Spleen (tissue), 11 donors: ENCODE data around the gene TREX2. TPM values are rescaled to one million over a fixed set of nuclear protein-coding genes. Genes with fewer than 3 reads are reported as not detected.

Experiments used
- DNase-seq: peaks from one replicate; pipeline ENCODE4 v3.0.0-alpha.2; 2020
- H3K27ac ChIP-seq, 8 donors: fragments of 200-600 bp; sonication (generic) in 7 of 8; 1 replicate in 4 of 8; 2 replicates in 4 of 8; pipeline versions ENCODE4 v1.5.0 to v1.8.0; 2016 to 2021; ENCODE audit warnings: inconsistent platforms in 4 of 8, mild to moderate bottlenecking in 4 of 8, moderate library complexity in 1 of 8
- H3K27me3 ChIP-seq, 7 donors: fragments of 200-600 bp; sonication (generic) in 6 of 7; replicated peaks in 1 of 7; 1 replicate in 4 of 7; 2 replicates in 3 of 7; pipeline versions ENCODE4 v1.5.0 to v1.8.0; 2016 to 2021; ENCODE audit warnings: inconsistent platforms in 3 of 7, mild to moderate bottlenecking in 1 of 7
- H3K36me3 ChIP-seq, 6 donors: fragments of 200-600 bp; sonication (generic) in 5 of 6; 1 replicate in 4 of 6; 2 replicates in 2 of 6; pipeline versions ENCODE4 v1.5.0 to v1.8.0; 2016 to 2021; ENCODE audit warnings: inconsistent platforms in 2 of 6
- H3K4me1 ChIP-seq, 6 donors: fragments of 200-600 bp; sonication (generic) in 5 of 6; 1 replicate in 3 of 6; 2 replicates in 3 of 6; pipeline versions ENCODE4 v1.5.0 to v1.8.0; 2016 to 2021; ENCODE audit warnings: inconsistent platforms in 3 of 6
- H3K4me3 ChIP-seq, 8 donors: fragments of 200-600 bp; sonication (generic) in 7 of 8; 1 replicate in 4 of 8; 2 replicates in 4 of 8; pipeline versions ENCODE4 v1.5.0 to v1.8.0; 2016 to 2021; ENCODE audit warnings: inconsistent platforms in 4 of 8, mild to moderate bottlenecking in 4 of 8, moderate library complexity in 2 of 8
- H3K9me3 ChIP-seq, 8 donors: fragments of 200-600 bp; sonication (generic) in 7 of 8; 1 replicate in 4 of 8; 2 replicates in 4 of 8; pipeline versions ENCODE4 v1.5.0 to v1.8.0; 2016 to 2021; ENCODE audit warnings: inconsistent platforms in 4 of 8
- CTCF ChIP-seq, 11 experiments: fragments of 200-600 bp in 7 of 11; fragments of 450-650 bp in 4 of 11; sonication (generic) in 4 of 11; IDR thresholded peaks in 8 of 11; conservative IDR thresholded peaks in 3 of 11; 1 replicate in 7 of 11; 2 replicates in 4 of 11; pipeline versions ENCODE4 v1.4.0 to v1.8.0; 2016 to 2021; ENCODE audit warnings: antibody characterized with exemption in 11 of 11, inconsistent platforms in 4 of 11, mild to moderate bottlenecking in 1 of 11
- POLR2A ChIP-seq, 3 donors: fragments of 450-650 bp; IDR thresholded peaks; one replicate each; pipeline ENCODE4 v1.5.1; 2017; ENCODE audit warnings: antibody characterized with exemption in 3 of 3, mild to moderate bottlenecking in 1 of 3
- POLR2AphosphoS5 ChIP-seq, 3 donors: sonication (generic); formaldehyde crosslinking; IDR thresholded peaks; one replicate each; pipeline ENCODE4 v1.5.1; 2017; ENCODE audit warnings: antibody characterized with exemption in 3 of 3
- WGBS, 5 donors: extraction: QIAGEN DNeasy Blood & Tissue Kit in 3 of 5; methylation state at CpG; one replicate each; pipeline versions ENCODE4 v1.1.5 to v1.1.7; 2013 to 2018; 5-methylcytosine and 5-hydroxymethylcytosine counted together
- intact Hi-C: fragments of 100-400 bp; cut with DNase I; formaldehyde crosslinking; loops from one replicate; pipeline ENCODE4 v1.15.0; 2023; ENCODE audit warnings: low total_unique reads
- polyA plus RNA-seq, 3 donors: library from polyadenylated mRNA; stranded (reverse); fragments of 200-250 nt; gene quantifications; one replicate each; pipeline ENCODE4 v1.2.1, GENCODE V29; 2013
- total RNA-seq, 7 donors: library from RNA; depleted of rRNA in 3 of 7; stranded (reverse); fragments of >200 nt in 3 of 7; fragmentation: NEBNext Ultra II Directional in 4 of 7; extraction: Animal tissue kit (Norgen Biotek cat#: 25700) in 4 of 7; gene quantifications; one replicate each; pipeline versions ENCODE4 v1.1.0 to v1.2.1, GENCODE V29; 2016 to 2021
- donor health status: healthy with polysubstance abuse.
- donor health status: DM: no; HTN: no; CAD: no; lungs with moderate emphysema.
- donor health status: DM: no; HTN: no; CAD: no.
- donor health status: Bipolar disorder and iron deficiency.
- donor health status: healthy.
- donor health status: DM: no; HTN: no; CAD: no.
- donor health status: DM: yes; HTN: yes; CAD: no.

Gene TREX2
- total and polyA plus RNA-seq, 10 donors, result 1.1 to 6.4 (median 2.2) TPM

- no peak for TF ChIP-seq POLR2A (IDR thresholded peaks at IDR 0.05)
- TF ChIP-seq POLR2AphosphoS5 (IDR thresholded peaks at IDR 0.05), result no peak
- no peak for TF ChIP-seq CTCF (IDR thresholded peaks at IDR 0.05 in 8 of 11, conservative IDR thresholded peaks at IDR 0.05 in 3 of 11)
- no peaks in the 10 kb centered on the region for H3K27me3 ChIP-seq
- H3K27ac ChIP-seq, result no peak overlapping the region
- 51 to 71% (median 65%) methylated on average over 9 to 12 of the region's 12 CpGs for WGBS, 5 donors
- peaks cover 0 to 18% (median 10%) of the 10 kb centered on the region in 6 donors for H3K4me1 ChIP-seq
- DNase-seq, result no peak
- H3K4me3 ChIP-seq, result no peak overlapping the region
- no peaks in the 10 kb centered on the region for H3K9me3 ChIP-seq
- intact Hi-C loops, result no loop called here
- peaks cover 0 to 40% (median 2%) of the 10 kb centered on the region in 6 donors for H3K36me3 ChIP-seq
These were observed 28.9 kb downstream of the TREX2 start for GRCh38 chrX:153416781-153417450.

GRCh38 chrX:153414856-153415510 lies 30.9 kb downstream of the TREX2 start:
- peak; percentile 66 for DNase-seq
- TF ChIP-seq POLR2A (IDR thresholded peaks at IDR 0.05) (no peak), CTCF (IDR thresholded peaks at IDR 0.05 in 8 of 11, conservative IDR thresholded peaks at IDR 0.05 in 3 of 11) (no peak), POLR2AphosphoS5 (IDR thresholded peaks at IDR 0.05) (no peak)
- intact Hi-C loops, result no loop called here
- 41 to 77% (median 69%) methylated on average over 8 to 9 of the region's 9 CpGs for WGBS, 5 donors
- H3K4me3 ChIP-seq, result no peak overlapping the region
- H3K36me3 ChIP-seq, result peaks cover 0 to 20% (median 0%) of the 10 kb centered on the region in 6 donors
- no peak overlapping the region for H3K27ac ChIP-seq
- no peaks in the 10 kb centered on the region for H3K9me3 ChIP-seq
- H3K4me1 ChIP-seq, result peaks cover 0 to 30% (median 14%) of the 10 kb centered on the region in 6 donors
- H3K27me3 ChIP-seq, result no peaks in the 10 kb centered on the region

GRCh38 chrX:153413731-153414130 lies 32.1 kb downstream of the TREX2 start:
- no peak for TF ChIP-seq POLR2AphosphoS5 (IDR thresholded peaks at IDR 0.05)
- TF ChIP-seq CTCF (IDR thresholded peaks at IDR 0.05 in 8 of 11, conservative IDR thresholded peaks at IDR 0.05 in 3 of 11), result no peak
- TF ChIP-seq POLR2A (IDR thresholded peaks at IDR 0.05), result no peak
- no peak overlapping the region for H3K27ac ChIP-seq
- peaks cover 0 to 30% (median 14%) of the 10 kb centered on the region in 6 donors for H3K4me1 ChIP-seq
- intact Hi-C loops, result no loop called here
- peak; percentile 51 for DNase-seq
- 84 to 100% (median 92%) methylated on average over 3 to 11 of the region's 11 CpGs for WGBS, 5 donors
- H3K9me3 ChIP-seq, result no peaks in the 10 kb centered on the region
- H3K4me3 ChIP-seq, result no peak overlapping the region
- peaks cover 0 to 8% (median 0%) of the 10 kb centered on the region in 6 donors for H3K36me3 ChIP-seq
- H3K27me3 ChIP-seq, result no peaks in the 10 kb centered on the region
